Activated naive CD4-positive, alpha-beta T cell treated with anti-CD3 and anti-CD28 coated beads, Interleukin-2, amount 50 U/mL, for 24 hours (primary cell): Measurements from ENCODE around the gene HOXC10.

Source experiments
- H3K27ac Mint-ChIP-seq: one replicate; pipeline ENCODE4 v1.8.0; 2021; ENCODE audit warnings: mild to moderate bottlenecking, mixed read lengths
- H3K27me3 Mint-ChIP-seq: one replicate; pipeline ENCODE4 v1.8.0; 2021; ENCODE audit warnings: mixed read lengths
- H3K36me3 Mint-ChIP-seq: one replicate; pipeline ENCODE4 v1.8.0; 2021; ENCODE audit warnings: mixed read lengths
- H3K4me1 Mint-ChIP-seq: one replicate; pipeline ENCODE4 v1.8.0; 2021; ENCODE audit warnings: mixed read lengths
- H3K4me3 Mint-ChIP-seq: one replicate; pipeline ENCODE4 v1.8.0; 2021; ENCODE audit warnings: mild to moderate bottlenecking, mixed read lengths
- H3K9me3 Mint-ChIP-seq: one replicate; pipeline ENCODE4 v1.8.0; 2021; ENCODE audit warnings: mixed read lengths

Gene HOXC10

GRCh38 chr12:54034785-54035310, 49.9 kb downstream of the HOXC10 start:
- H3K27me3 Mint-ChIP-seq: peaks cover 59% of the 10 kb centered on the region
- no peak overlapping the region for H3K4me3 Mint-ChIP-seq
- peaks cover 15% of the 10 kb centered on the region for H3K4me1 Mint-ChIP-seq
- peak overlapping the region; percentile 38 for H3K27ac Mint-ChIP-seq
- no peaks in the 10 kb centered on the region for H3K9me3 Mint-ChIP-seq
- no peaks in the 10 kb centered on the region for H3K36me3 Mint-ChIP-seq

- H3K27ac Mint-ChIP-seq: no peak overlapping the region
- H3K36me3 Mint-ChIP-seq: no peaks in the 10 kb centered on the region
- no peaks in the 10 kb centered on the region for H3K9me3 Mint-ChIP-seq
- H3K4me3 Mint-ChIP-seq: no peak overlapping the region
- peaks cover 61% of the 10 kb centered on the region for H3K27me3 Mint-ChIP-seq
- H3K4me1 Mint-ChIP-seq: peaks cover 13% of the 10 kb centered on the region
These were observed 50.8 kb downstream of the HOXC10 start for GRCh38 chr12:54035568-54036264.

- Mint-ChIP-seq H3K36me3 (no peaks in the 10 kb centered on the region), H3K27ac (no peak overlapping the region), H3K4me3 (no peak overlapping the region), H3K4me1 (peaks cover 13% of the 10 kb centered on the region), H3K9me3 (no peaks in the 10 kb centered on the region), H3K27me3 (peaks cover 63% of the 10 kb centered on the region)
These were observed 51.8 kb downstream of the HOXC10 start for GRCh38 chr12:54036620-54037359.

GRCh38 chr12:54037360-54038283, 52.7 kb downstream of the HOXC10 start:
- no peaks in the 10 kb centered on the region for H3K36me3 Mint-ChIP-seq
- H3K4me1 Mint-ChIP-seq: peaks cover 13% of the 10 kb centered on the region
- no peaks in the 10 kb centered on the region for H3K9me3 Mint-ChIP-seq
- H3K4me3 Mint-ChIP-seq: no peak overlapping the region
- H3K27me3 Mint-ChIP-seq: peaks cover 61% of the 10 kb centered on the region
- H3K27ac Mint-ChIP-seq: no peak overlapping the region

GRCh38 chr12:54038284-54038870, 53.4 kb downstream of the HOXC10 start:
- H3K36me3 Mint-ChIP-seq: no peaks in the 10 kb centered on the region
- H3K27me3 Mint-ChIP-seq: peaks cover 61% of the 10 kb centered on the region
- H3K9me3 Mint-ChIP-seq: no peaks in the 10 kb centered on the region
- H3K4me3 Mint-ChIP-seq: no peak overlapping the region
- no peak overlapping the region for H3K27ac Mint-ChIP-seq
- H3K4me1 Mint-ChIP-seq: peaks cover 12% of the 10 kb centered on the region

- H3K9me3 Mint-ChIP-seq: no peaks in the 10 kb centered on the region
- H3K4me3 Mint-ChIP-seq: no peak overlapping the region
- H3K4me1 Mint-ChIP-seq: peaks cover 8% of the 10 kb centered on the region
- peaks cover 61% of the 10 kb centered on the region for H3K27me3 Mint-ChIP-seq
- no peak overlapping the region for H3K27ac Mint-ChIP-seq
- H3K36me3 Mint-ChIP-seq: no peaks in the 10 kb centered on the region
These were observed 54.0 kb downstream of the HOXC10 start for GRCh38 chr12:54038871-54039414.

GRCh38 chr12:54039417-54040147, 54.6 kb downstream of the HOXC10 start:
- no peaks in the 10 kb centered on the region for H3K9me3 Mint-ChIP-seq
- H3K27ac Mint-ChIP-seq: no peak overlapping the region
- H3K27me3 Mint-ChIP-seq: peaks cover 61% of the 10 kb centered on the region
- no peak overlapping the region for H3K4me3 Mint-ChIP-seq
- H3K4me1 Mint-ChIP-seq: peaks cover 7% of the 10 kb centered on the region
- no peaks in the 10 kb centered on the region for H3K36me3 Mint-ChIP-seq
